HepG2 (cell line): ENCODE results near the gene RNF183. TPM values are rescaled to one million over a fixed set of nuclear protein-coding genes. Genes with fewer than 3 reads are reported as not detected.
A peak's percentile ranks its signal among the peaks of the same experiment; 100 is the strongest.

ENCODE experiments used
- CENPT ChIP-seq: sonication (generic); formaldehyde crosslinking; IDR thresholded peaks from 2 replicates; pipeline ENCODE4 v1.8.0; 2022; ENCODE audit warnings: low read depth, mild to moderate bottlenecking, moderate library complexity, missing genetic modification reagents
- CENPX ChIP-seq: sonication (generic); formaldehyde crosslinking; IDR thresholded peaks from 2 replicates; pipeline ENCODE4 v1.9.0; 2021; ENCODE audit warnings: mild to moderate bottlenecking, missing genetic modification reagents, moderate library complexity
- CHD4 ChIP-seq: fragments of 200-600 bp; sonication (generic); IDR thresholded peaks from 2 replicates; pipeline ENCODE4 v1.7.0; 2017; ENCODE audit warnings: mild to moderate bottlenecking, low read length, borderline replicate concordance
- CREM ChIP-seq, 2 experiments: sonication (generic) in 1 of 2; formaldehyde crosslinking in 1 of 2; IDR thresholded peaks; 2 replicates each; pipeline versions ENCODE4 v1.4.0 to v1.6.1; 2016 to 2020; ENCODE audit warnings: antibody characterized with exemption in 1 of 2, mild to moderate bottlenecking in 1 of 2, missing genetic modification reagents in 1 of 2
- ELF1 ChIP-seq: sonication (generic); formaldehyde crosslinking; IDR thresholded peaks from 2 replicates; pipeline ENCODE4 v1.4.0; 2020; ENCODE audit warnings: missing genetic modification reagents
- GZF1 ChIP-seq: sonication (generic); formaldehyde crosslinking; IDR thresholded peaks from 2 replicates; pipeline ENCODE4 v1.5.1; 2020; ENCODE audit warnings: mild to moderate bottlenecking, missing genetic modification reagents
- MATR3 ChIP-seq: sonication (generic); formaldehyde crosslinking; IDR thresholded peaks from 2 replicates; pipeline ENCODE4 v1.4.0; 2020; ENCODE audit warnings: missing genetic modification reagents
- XRCC5 ChIP-seq: fragments of 200-400 bp; formaldehyde crosslinking; optimal IDR thresholded peaks from 2 replicates; pipeline ENCODE3; 2017; ENCODE audit warnings: mild to moderate bottlenecking, low read length
- ZBTB7A ChIP-seq: sonication (generic); formaldehyde crosslinking; IDR thresholded peaks from 2 replicates; pipeline ENCODE4 v1.8.0; 2022; ENCODE audit warnings: mild to moderate bottlenecking, missing genetic modification reagents
- ZKSCAN8 ChIP-seq: IDR thresholded peaks from 2 replicates; pipeline ENCODE4 v1.6.1; 2016; ENCODE audit warnings: borderline replicate concordance, missing genetic modification reagents, missing compliant biosample characterization
- ZNF644 ChIP-seq: IDR thresholded peaks from 2 replicates; pipeline ENCODE4 v1.6.1; 2016; ENCODE audit warnings: low read depth
- ZNF768 ChIP-seq: sonication (generic); formaldehyde crosslinking; IDR thresholded peaks from 2 replicates; pipeline ENCODE4 v1.4.0; 2020; ENCODE audit warnings: missing genetic modification reagents
- ZNF83 ChIP-seq: sonication (generic); formaldehyde crosslinking; IDR thresholded peaks from 2 replicates; pipeline ENCODE4 v1.4.0; 2020; ENCODE audit warnings: missing genetic modification reagents, mild to moderate bottlenecking, borderline replicate concordance
- ZNF878 ChIP-seq: sonication (generic); formaldehyde crosslinking; IDR thresholded peaks from 2 replicates; pipeline ENCODE4 v1.8.1; 2023; ENCODE audit warnings: mild to moderate bottlenecking, missing genetic modification reagents, moderate library complexity
- ZSCAN22 ChIP-seq: sonication (generic); formaldehyde crosslinking; IDR thresholded peaks from 2 replicates; pipeline ENCODE4 v1.4.0; 2020; ENCODE audit warnings: mild to moderate bottlenecking, missing genetic modification reagents
- polyA plus RNA-seq, 8 experiments: library from polyadenylated mRNA; depleted of rRNA in 3 of 8; stranded (reverse) in 7 of 8; unstranded in 1 of 8; fragments of >200 nt; fragmentation: Illumina TruSeq in 4 of 8; extraction: Trizol in 4 of 8; gene quantifications; 2 replicates each; pipeline versions ENCODE4 v1.2.1 to v1.2.3, GENCODE V29; 2011 to 2016; ENCODE audit warnings: low read depth in 4 of 8, missing spikeins in 1 of 8, mixed read lengths in 1 of 8; ENCODE audit not compliant: insufficient read depth in 1 of 8
- total RNA-seq, 5 experiments: library from RNA; depleted of rRNA; stranded (reverse); fragments of >200 nt; fragmentation: Illumina TruSeq; extraction: Trizol; gene quantifications; 2 replicates each; pipeline ENCODE4 v1.2.3, GENCODE V29; 2016; ENCODE audit warnings: low read depth in 1 of 5
- TF ChIP-seq, protein P1 (sequence below), 2 experiments: sonication (generic) in 1 of 2; formaldehyde crosslinking in 1 of 2; IDR thresholded peaks; 2 replicates each; pipeline versions ENCODE4 v1.4.0 to v1.6.1; 2018 to 2020; ENCODE audit warnings: missing genetic modification reagents in 2 of 2, borderline replicate concordance in 1 of 2, low read depth in 1 of 2, mild to moderate bottlenecking in 1 of 2, missing biosample characterization in 1 of 2
- TF ChIP-seq, protein P2 (sequence below), 2 experiments: fragments of 450-650 bp in 1 of 2; sonication (generic) in 1 of 2; formaldehyde crosslinking; IDR thresholded peaks; 2 replicates each; pipeline versions ENCODE4 v1.5.0 to v1.8.0; 2020 to 2022; ENCODE audit warnings: mild to moderate bottlenecking in 1 of 2, missing genetic modification reagents in 1 of 2
- TF ChIP-seq, protein P3 (sequence below): sonication (generic); formaldehyde crosslinking; IDR thresholded peaks from 2 replicates; pipeline ENCODE4 v1.5.0; 2020; ENCODE audit warnings: missing genetic modification reagents
- TF ChIP-seq, protein P4 (sequence below): conservative IDR thresholded peaks from 2 replicates; pipeline ENCODE4 v1.6.1; 2018; ENCODE audit warnings: missing genetic modification reagents
- TF ChIP-seq, protein P5 (sequence below): sonication (generic); formaldehyde crosslinking; IDR thresholded peaks from 2 replicates; pipeline ENCODE4 v1.4.0; 2020; ENCODE audit warnings: mild to moderate bottlenecking, missing genetic modification reagents, borderline replicate concordance

Gene RNF183
- total and polyA plus RNA-seq, 2 of the 13 experiments (the other 11 are each of a cell fraction or from before 2014, with no cell fraction given): 0.13 to 6.5 TPM

DNA sequence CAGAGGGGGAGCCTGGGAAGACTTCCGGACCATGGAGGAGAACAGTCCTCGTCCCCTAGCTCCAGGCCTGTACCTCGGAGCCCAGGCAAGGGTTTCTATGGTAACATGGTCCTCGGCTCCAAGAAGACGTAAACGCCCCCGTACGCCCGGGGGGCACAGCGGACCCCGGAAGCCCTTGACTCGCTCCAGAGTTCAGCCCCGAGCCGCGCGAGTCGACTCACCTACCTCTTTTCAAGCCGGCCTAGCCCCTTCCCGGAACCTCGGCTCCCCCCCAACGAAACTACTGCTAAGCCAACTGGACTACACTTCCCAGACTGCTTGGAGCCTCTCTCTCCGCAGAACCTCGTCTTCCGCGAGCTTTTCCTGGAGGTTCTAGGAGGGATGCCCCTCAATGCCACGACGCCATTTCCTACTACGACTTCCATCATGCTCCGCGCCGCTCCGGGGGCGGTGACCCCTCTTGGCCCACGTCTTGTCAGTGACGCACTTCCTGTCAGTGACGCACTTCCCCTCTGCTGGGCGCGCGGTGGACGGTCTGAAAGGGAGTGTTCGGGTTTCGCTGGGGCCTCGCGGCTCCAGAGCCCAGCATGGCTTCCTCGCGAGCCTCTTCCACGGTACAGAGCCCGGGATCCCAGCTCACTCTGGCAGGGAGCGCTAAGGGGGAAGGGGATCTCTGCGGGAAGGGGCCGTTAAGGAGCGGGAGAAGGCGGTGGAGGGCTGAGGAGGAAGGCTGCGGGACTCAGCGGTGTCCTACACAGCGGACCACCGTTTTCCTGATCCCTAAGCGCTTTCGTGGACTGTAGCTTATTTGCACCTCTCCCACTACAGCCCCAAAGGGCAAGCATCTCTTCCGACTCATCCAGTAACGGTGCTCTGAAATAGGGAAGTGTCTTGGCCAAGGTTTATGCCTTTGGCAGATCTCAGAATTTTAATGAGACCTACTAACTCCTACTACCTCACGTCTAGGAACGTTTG lies 27.7 kb downstream of the RNF183 start, which contains the start of the genes CDC26 and PRPF4 (continued):
- TF ChIP-seq CHD4 (no peak), ZSCAN22 (CRISPR knock-in tag) (no peak), ZNF878 (CRISPR knock-in tag) (no peak), ZKSCAN8 (CRISPR knock-in tag) (no peak), ZBTB7A (CRISPR knock-in tag) (peak; percentile 67; the same call in 1 of the 2 replicates), GZF1 (CRISPR knock-in tag) (0 out of 2 replicates have a peak, but pooled peaks have one; percentile 32), MATR3 (CRISPR knock-in tag) (no peak), CENPX (no peak), XRCC5 (peak; percentile 29), CREM (IDR thresholded peaks at IDR 0.05) (peak; percentile 99), CREM (CRISPR knock-in tag; IDR thresholded peaks at IDR 0.05) (0 out of 2 replicates have a peak, but pooled peaks have one; percentile 51), ZNF83 (CRISPR knock-in tag) (no peak), ZNF644 (CRISPR knock-in tag) (no peak), CENPT (CRISPR knock-in tag) (no peak), ELF1 (CRISPR knock-in tag) (peak; percentile 95), ZNF768 (CRISPR knock-in tag) (peak; percentile 57; the same call in 1 of the 2 replicates)
- TF ChIP-seq, protein P1, sequence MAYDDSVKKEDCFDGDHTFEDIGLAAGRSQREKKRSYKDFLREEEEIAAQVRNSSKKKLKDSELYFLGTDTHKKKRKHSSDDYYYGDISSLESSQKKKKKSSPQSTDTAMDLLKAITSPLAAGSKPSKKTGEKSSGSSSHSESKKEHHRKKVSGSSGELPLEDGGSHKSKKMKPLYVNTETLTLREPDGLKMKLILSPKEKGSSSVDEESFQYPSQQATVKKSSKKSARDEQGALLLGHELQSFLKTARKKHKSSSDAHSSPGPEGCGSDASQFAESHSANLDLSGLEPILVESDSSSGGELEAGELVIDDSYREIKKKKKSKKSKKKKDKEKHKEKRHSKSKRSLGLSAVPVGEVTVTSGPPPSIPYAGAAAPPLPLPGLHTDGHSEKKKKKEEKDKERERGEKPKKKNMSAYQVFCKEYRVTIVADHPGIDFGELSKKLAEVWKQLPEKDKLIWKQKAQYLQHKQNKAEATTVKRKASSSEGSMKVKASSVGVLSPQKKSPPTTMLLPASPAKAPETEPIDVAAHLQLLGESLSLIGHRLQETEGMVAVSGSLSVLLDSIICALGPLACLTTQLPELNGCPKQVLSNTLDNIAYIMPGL (CRISPR knock-in tag; IDR thresholded peaks at IDR 0.05; ENCODE audit: borderline replicate concordance in 1 of 2, low read depth in 1 of 2): peak; percentile 58 to 89
- TF ChIP-seq, protein P2, sequence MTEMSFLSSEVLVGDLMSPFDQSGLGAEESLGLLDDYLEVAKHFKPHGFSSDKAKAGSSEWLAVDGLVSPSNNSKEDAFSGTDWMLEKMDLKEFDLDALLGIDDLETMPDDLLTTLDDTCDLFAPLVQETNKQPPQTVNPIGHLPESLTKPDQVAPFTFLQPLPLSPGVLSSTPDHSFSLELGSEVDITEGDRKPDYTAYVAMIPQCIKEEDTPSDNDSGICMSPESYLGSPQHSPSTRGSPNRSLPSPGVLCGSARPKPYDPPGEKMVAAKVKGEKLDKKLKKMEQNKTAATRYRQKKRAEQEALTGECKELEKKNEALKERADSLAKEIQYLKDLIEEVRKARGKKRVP (CRISPR knock-in tag; IDR thresholded peaks at IDR 0.05): no peak; a peak in 1 of 4 replicates
- TF ChIP-seq, protein P3, sequence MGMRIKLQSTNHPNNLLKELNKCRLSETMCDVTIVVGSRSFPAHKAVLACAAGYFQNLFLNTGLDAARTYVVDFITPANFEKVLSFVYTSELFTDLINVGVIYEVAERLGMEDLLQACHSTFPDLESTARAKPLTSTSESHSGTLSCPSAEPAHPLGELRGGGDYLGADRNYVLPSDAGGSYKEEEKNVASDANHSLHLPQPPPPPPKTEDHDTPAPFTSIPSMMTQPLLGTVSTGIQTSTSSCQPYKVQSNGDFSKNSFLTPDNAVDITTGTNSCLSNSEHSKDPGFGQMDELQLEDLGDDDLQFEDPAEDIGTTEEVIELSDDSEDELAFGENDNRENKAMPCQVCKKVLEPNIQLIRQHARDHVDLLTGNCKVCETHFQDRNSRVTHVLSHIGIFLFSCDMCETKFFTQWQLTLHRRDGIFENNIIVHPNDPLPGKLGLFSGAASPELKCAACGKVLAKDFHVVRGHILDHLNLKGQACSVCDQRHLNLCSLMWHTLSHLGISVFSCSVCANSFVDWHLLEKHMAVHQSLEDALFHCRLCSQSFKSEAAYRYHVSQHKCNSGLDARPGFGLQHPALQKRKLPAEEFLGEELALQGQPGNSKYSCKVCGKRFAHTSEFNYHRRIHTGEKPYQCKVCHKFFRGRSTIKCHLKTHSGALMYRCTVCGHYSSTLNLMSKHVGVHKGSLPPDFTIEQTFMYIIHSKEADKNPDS: no peak
- TF ChIP-seq, protein P4, sequence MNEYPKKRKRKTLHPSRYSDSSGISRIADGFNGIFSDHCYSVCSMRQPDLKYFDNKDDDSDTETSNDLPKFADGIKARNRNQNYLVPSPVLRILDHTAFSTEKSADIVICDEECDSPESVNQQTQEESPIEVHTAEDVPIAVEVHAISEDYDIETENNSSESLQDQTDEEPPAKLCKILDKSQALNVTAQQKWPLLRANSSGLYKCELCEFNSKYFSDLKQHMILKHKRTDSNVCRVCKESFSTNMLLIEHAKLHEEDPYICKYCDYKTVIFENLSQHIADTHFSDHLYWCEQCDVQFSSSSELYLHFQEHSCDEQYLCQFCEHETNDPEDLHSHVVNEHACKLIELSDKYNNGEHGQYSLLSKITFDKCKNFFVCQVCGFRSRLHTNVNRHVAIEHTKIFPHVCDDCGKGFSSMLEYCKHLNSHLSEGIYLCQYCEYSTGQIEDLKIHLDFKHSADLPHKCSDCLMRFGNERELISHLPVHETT: peak; percentile 61; the same call in 1 of the 2 replicates
- TF ChIP-seq, protein P5, sequence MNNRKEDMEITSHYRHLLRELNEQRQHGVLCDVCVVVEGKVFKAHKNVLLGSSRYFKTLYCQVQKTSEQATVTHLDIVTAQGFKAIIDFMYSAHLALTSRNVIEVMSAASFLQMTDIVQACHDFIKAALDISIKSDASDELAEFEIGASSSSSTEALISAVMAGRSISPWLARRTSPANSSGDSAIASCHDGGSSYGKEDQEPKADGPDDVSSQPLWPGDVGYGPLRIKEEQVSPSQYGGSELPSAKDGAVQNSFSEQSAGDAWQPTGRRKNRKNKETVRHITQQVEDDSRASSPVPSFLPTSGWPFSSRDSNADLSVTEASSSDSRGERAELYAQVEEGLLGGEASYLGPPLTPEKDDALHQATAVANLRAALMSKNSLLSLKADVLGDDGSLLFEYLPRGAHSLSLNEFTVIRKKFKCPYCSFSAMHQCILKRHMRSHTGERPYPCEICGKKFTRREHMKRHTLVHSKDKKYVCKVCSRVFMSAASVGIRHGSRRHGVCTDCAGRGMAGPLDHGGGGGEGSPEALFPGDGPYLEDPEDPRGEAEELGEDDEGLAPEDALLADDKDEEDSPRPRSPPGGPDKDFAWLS (CRISPR knock-in tag): no peak
